GM18498 (cell line): Measurements from ENCODE around the gene GBGT1.

Experiments
- ATAC-seq: cut with Tn5 transposase; IDR thresholded peaks from one replicate; pipeline ENCODE4 v1.9.1; 2021; ENCODE audit warnings: mild to moderate bottlenecking, moderate library complexity; ENCODE audit not compliant: unreplicated experiment

Gene GBGT1

DNA sequence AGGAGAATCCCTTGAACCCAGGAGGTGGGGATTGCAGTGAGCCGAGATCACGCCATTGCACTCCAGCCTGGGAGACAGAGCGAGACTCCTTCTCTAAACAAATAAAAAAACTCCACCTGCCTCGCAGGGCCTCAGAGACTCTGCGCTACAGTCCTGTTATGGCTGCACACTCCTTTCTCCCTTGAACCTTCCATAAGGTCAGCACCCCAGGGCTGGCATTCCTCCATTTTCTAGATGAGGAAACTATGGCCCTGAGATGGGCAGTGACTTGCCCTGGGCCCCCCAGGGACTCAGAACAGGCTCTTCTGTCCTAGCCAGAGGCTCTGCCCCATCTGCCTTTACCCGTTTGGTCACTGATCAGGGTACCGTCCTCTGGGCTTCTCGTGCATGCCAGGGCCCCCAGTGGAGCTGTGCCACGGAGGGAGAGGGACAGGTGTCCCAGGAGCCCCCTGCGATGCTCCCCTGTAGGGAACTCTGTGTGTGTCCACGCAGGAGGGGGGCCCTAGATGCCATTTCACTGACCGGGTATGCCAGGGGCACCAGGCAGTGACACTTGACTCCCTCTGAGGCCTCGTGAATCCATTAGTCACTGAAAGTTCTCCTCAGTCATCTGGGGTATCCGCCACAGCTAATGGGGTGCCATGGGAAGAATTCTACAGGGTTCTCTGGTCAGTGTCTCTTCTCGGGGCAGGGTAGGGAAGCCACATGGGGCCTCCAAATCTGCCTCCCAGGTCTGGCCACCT lies 58.8 kb downstream of the GBGT1 start:
- no peak for ATAC-seq

DNA sequence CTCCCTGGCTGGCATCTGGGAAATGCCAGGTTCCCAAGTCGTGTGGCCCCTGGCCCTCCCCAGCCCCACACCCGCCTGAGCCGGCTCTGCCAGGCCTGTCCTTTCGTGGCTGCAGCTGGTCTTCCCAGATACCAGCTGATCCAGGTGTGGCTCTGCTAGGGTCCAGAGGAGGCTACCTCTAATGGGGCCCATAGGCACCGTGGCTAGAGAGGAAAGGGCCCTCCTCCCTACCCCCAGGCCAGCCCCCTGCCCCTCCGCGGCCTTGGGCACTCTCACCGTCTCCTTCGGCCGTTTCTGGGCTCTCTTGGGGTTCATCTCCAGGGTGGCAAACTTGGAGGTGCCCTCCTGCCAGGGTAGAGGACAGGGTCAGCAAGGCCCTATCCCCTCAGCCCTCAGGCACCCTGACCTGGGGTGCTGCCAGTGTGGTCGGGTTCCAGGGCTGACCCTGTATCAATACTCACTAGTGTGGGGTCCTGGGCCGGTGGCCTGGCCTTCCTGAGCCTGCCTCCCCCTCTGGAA lies 59.7 kb downstream of the GBGT1 start:
- no peak for ATAC-seq

DNA sequence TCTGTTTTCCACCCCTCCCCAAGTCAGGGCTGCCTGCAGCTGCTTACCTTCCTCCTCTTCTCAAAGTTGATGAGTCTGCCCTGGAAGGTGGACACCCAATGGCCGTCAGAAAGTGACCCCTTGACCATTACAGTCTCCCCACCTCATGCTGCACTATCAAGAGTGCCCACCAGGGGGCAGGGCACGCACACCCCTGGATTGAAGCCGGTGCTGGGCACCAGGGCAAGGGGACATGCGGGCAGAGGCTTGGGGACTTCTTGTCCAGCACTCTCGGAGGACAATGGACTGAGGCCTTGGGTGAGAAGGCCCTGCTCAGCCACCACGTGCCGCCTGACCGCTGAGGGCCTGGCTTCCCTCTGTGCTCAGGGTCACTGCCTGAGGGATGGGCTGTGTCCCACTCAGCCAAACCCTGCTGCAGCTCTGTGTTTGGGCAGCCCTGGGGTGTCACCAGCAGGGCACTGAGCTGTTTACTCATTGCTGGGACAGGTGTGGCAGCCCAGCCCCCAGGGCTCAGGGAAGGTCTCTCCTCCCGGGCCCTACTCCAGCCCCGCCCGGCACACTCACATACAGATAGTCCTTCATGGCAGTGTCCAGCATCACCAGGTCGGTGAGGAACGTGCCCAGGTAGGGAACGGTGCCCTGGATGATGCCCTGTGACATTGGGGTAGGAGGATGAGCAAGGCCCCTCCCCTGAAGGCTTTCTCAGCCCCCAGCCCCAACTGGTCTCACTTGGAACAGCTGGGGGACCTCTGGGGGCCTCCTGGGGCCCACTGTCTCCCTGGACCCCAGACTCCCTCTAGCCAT lies 60.3 kb downstream of the GBGT1 start:
- no peak for ATAC-seq
